Hepatocyte (in vitro differentiated cells): ENCODE measurements around the gene EPHB2.

Experiments
- CTCF ChIP-seq: fragments of 200-600 bp; sonication (generic); IDR thresholded peaks from 2 replicates; pipeline ENCODE4 v1.5.1; 2016; ENCODE audit warnings: antibody characterized with exemption, mild to moderate bottlenecking; ENCODE audit not compliant: poor library complexity
- EZH2 ChIP-seq: fragments of 200-600 bp; sonication (generic); IDR thresholded peaks from 2 replicates; pipeline ENCODE4 v1.6.1; 2016; ENCODE audit warnings: antibody characterized with exemption, mild to moderate bottlenecking, borderline replicate concordance
- EZH2phosphoT487 ChIP-seq: fragments of 200-600 bp; sonication (generic); IDR thresholded peaks from one replicate; pipeline ENCODE4 v1.6.1; 2018; ENCODE audit warnings: antibody characterized with exemption, mild to moderate bottlenecking, low read depth, moderate library complexity; ENCODE audit not compliant: unreplicated experiment, severe bottlenecking

DNA sequence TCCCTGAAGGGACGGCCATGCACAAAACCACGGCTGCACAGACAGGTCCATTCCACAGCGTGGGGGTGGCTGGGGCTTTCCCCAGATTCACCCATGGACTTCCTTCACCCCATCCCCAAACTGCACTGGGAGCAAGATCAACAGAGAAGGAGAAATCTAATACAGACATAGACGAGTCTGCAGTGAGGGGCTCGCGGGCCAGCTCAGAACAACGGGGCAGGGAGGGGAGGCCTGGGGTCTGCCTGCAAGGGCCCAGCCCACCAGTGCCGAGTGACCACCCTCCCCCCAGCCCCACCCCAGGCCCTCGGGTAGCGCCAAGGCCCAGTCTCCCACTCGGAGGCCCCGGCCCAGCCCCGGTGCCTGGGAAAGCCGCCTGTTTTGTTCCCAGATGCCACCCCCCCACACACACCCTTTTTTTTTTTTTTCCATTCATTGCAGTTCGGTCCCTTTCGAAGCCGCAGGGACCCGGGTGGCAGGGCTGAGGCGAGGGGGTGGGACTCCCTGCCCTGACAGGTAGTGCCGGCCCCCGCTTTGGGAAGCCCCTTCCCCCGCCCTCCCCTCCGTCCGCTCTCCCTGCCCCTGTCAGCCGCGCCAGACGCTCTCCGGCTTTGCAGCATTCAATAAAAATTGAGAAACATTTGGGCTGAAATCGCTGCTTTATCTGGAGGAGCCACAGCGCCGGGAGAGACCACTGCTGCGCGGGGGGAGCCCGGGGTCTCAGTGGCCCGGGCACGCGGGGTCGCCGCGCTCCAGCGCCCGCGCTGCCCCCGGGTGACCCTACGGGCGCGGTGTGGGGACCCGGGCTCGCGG, 543 bp upstream of the EPHB2 start:
- TF ChIP-seq CTCF (no peak), EZH2 (no peak), EZH2phosphoT487 (no peak)
